GM11168 (cell line): Measurements from ENCODE around the gene MYO1C.

Experiments
- in situ Hi-C: fragments of 300-500 bp; cut with MboI; formaldehyde crosslinking; loops from one replicate; pipeline ENCODE4 v1.12.0; 2022; ENCODE audit warnings: low sequenced_read_pairs; ENCODE audit not compliant: unreplicated experiment

MYO1C gene

DNA sequence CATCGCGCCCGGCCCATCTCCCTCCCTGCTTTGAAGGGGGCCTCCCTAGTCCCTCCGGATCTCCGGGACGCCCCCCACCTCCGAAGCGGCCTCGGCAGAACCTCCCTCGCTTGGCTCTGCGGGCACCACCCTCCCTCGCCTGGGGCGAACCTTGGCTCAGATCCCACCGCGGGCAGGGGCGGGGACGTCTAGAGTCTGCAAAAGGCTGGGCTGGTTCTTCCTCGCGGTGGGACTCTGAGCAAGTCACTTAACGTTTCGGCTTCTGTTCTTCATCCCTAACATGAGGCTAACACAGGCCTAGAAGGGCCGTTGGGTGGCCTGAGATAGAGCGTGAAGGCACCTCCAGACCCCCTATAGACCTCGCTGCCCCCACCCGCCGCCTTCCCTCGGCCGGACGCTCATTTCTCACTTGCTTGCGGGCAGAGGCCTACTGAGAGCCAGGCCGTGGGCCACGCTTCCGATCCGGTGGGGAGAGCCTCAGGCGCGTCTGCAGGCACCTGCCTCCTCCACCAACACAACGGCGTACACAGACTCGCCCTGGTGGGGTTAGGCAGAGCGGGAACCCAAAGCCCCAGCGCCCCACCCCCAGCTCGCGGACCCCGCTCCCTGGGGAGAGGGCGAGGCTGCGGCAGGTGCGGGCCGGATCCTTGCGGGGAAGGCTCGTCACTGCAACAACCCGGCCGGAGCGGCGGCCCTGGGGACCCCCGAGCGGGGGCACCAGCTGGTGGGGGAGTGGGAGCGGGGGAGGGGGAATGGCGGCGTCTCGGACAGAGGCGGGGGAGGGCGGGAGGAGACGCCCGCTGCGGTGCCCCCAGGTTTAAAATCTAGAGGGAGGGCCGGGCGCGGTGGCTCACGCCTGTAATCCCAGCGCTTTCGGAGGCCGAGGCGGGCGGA, 5.4 kb downstream of the MYO1C start:
- in situ Hi-C loops, result no loop called here

DNA sequence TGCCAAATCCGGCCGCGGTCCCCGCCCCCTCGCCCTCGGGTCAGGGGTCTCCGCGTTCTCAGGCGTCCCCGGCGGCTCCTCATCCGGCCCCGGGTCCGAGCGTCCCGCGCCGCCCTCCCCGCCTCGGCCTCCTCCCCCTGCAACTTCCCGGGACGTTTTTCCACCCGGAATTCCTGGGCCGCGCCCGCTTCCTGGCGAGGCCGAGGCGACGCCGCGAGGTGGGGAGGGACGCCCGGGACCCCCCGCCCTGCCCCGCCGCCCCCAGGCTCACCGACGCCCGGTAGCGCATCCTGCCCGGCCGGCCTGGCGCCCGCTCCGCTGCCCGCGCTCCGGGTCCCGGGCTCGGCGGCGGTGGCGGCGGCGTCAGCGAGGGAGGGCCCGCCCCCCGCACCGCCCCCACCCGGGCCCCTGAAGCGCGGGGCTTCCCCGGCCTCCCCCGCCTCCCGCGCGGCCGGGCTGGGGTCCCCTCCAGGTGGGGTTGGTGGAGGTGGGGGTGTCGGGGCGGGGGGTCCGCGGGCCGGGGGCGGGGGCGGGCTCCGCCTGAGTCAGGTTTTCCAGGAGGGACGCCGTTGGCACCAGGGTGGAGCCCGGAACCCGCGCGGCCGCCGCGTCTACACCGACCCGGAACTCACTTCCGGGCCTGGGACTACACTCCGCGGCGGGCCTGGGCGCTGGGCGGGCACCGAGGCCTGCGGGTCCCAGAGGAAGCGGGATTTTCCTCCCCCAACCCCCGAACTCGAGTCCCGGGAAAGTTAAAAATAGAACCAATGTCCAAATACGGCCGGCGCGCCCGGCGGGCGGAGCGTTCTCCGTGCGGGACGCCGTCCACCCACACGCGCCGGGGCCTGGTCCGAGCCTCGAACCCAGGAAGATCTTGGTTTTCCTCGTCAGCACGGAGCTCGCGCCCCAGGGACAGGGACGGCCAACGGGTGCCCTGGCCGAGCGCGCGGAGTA, 6.8 kb downstream of the MYO1C start:
- in situ Hi-C loops, result no loop called here

DNA sequence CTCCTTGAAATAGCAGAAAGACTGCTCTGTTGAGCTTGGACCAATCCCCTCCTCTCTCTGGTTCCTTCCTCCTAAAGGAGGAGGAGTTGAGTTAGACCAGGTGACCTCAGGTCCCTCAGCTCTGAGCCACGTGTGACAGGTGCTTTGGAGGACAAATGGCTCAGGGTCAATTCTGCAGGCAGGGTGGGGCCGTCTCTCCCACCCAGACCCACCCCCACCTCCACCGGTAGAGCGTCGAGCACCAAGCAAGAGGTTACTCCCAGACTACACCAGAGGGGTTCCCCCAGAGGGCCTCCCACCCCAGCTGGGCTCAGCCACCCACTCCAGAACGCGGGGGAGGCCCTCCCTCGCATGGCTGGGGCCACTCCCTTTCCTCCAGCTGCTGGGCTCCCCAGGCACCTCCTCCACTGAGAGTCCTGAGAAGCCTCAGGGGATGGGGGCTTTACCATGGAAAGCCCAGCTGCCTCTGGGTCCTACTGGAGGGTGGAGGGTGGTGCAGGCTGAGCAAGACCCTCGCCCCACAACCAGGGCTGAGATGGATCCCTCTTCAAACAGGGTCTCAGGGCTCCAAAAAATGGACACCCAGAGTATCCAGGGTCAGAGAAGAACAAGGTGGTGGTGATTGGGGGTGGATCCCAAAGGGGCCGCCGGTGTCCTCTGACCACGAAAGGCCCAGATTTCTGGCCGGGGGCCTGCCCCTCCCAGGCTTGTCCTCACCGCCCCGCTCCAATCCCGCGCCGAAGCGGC, 7.6 kb downstream of the MYO1C start:
- in situ Hi-C loops, result no loop called here

DNA sequence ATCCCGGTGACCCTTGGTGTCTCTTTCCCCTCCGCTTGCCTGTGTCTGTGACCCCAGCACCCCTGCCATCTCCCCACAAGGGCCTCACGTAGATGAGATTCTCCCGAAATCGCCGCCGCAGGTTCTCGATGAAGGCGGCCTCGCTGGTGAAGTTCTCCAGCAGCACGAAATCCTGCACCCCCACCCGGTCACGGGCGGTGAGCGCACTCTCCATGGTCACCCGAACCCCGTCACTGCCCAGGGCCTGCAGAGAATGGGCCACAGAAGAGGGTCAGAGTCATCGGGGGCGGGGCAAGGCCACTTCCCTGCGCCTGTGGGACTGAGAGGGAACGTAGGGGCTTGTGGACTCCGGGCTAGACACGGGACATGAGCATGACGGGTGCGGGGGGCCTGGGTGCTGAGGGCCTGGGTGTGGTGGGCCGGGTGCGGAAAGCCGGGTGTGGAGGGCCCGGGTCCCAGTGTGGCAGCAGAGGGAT, 8.4 kb downstream of the MYO1C start:
- in situ Hi-C loops, result no loop called here

DNA sequence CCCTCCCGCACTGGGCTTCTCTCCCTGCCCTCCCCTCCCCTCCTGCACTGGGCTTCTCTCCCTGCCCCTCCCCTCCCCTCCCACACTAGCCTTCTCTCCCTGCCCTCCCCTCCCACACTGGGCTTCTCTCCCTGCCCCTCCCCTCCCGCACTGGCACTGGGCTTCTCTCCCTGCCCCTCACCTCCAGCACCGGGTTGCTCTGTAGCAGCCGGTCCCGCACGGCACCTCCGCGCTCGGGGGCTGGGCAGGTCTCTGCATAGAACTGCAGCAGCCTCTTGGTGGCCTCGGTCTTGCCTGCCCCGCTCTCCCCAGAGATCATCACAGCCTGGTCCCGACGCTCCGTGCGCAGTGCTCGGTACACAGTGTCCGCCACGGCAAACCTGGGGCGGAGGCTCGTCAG, 9.8 kb downstream of the MYO1C start:
- in situ Hi-C loops, result no loop called here

DNA sequence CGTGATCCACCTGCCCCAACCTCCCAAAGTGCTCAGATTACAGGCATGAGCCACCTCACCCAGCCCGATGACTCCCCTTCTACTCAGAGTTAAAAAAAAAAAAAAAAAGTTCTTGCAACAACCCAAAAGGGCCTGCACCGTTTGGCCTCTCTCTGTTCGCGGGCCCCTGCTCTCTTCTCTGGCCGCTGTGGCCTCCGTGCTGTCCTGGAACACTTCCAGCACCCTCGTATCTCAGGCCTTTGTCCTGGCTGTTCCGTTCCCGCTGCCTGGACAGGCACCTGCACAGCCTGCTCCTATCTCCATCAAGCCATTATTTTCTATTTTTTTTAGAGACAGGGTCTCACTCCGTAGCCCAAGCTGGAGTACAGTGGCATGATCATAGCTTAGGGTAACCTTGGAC, 10.8 kb downstream of the MYO1C start:
- in situ Hi-C loops, result no loop called here

DNA sequence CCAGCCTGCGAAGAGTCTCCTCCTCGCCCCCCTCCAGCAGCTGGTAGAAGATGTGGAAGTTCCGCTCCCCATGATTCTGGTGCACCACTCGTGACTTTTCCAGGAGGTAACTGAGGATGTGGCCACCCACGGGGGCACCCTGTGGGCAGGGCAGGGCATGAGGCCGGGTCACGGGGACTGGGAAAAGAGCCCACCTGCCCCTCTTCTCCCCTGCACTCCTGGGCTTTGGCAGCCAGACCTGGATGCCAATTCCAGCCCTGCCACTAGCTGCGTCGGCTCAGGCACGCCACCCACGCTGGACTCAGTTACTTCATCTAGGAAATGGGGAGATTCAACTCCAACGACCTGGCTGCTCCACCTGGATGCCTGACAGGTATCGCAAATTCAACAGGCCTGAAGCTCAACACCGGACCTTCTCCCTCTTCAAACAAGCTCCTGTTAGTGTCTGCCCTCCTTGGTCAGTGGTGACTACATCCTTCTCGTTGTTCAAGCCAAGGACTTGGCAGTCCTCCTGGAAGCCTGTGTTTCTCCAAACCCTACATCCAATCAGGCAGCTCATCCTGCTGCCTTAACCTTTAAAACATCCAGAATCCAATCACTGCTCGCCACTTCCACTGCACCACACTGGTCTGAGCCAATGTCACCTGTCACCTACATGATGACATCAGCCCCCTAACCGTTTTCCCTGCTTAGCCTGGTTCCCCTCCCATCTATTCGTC, 11.6 kb downstream of the MYO1C start:
- in situ Hi-C loops, result no loop called here

DNA sequence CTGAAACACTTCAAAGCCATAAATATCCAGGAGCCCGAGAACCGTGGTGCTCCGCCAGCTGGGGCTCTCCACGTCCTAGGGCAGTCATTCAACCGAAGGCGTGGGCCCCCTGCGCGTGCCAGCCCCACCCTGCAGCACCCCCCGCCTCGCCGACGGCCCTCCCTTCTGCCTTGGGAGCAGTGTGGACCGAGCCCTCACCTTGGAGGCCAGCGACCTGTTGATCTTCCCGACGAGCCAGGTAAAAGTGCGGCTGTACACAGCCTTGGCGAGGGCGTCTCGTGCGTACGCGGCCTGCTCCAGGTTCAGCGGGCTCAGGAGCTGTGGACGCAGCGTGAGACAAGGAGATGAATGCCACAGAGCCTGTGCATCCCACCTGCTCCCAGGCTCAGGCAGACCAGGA, 14.1 kb downstream of the MYO1C start:
- in situ Hi-C loops, result no loop called here

DNA sequence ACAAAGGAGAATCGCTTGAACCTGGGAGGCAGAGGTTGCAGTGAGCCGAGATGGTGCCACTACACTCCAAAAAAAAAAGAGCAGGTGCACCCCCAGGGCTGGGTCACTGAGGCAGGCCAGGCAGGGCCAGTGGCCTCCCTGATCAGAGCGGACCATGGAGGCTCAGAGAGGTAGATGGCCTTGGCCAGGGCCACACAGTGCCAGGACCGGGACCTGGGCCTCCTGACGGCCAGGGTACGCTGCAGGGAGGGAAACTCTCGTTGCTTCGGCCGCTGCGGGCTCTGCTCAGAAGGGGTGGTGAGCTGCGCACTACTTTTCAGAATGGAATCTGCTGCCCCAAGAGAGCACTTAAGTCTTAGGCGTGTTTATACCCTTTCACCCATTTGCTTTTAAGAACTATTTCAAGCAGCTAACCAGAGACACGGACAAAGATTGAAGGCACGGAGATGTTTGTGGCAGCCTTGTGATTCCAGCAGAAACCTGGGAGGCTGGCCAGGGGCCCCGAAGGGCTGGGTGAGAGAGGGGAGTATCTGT, 17.1 kb downstream of the MYO1C start:
- in situ Hi-C loops, result no loop called here

DNA sequence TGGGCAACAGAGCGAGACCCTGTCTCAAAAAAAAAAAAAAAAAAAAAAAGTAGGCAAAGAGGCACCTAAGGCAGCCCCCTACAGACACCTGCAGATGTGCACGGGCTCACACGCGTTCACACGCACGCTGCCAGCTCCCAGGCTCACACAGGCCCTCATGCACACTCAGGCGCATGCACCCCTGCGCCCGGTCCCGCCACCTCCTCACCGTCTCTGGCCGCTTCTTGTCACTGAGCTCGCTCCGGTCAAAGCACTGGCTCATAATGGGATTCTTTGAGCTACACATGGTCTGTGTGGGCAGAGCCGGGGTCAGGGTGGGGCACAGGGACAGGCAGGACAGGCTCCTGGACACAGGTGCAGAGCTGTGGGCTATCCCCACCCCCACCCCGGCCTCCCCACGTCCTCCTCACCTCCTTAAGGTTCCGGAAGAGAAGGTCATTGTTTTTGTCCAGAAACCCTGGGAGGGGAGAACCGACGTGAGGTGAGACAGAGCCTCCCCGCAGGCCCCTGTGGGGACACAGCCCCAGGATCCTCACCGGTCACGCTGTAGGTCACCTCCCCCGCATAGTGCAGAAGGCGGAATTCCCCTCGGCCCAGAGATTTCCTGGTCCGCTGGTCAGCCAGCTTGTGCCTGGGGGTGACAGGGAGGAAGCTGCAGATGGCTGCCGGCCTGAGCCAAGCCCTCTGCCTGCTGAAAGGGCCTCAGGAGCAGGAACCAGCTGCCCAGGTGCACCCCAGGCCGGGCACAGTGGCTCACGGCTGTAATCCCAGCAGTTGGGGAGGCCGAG, 17.9 kb downstream of the MYO1C start:
- in situ Hi-C loops, result no loop called here

DNA sequence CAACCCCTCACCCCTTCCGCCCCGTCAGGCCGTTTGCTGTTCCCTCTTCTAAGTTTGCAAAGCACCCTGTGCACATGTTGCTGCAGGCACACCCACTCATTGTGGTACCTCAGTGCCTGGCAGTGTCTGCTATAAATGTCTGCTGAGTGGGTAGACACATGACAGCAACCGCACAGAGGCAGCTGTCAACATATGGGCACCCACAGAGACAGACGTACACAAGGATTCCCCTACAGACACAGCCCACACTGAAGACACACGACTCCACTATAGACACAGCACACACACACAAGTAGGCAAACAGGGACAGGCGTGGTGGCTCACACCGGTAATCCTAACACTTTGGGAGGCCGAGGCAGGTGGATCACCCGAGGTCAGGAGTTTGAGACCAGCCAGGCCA, 18.6 kb downstream of the MYO1C start:
- in situ Hi-C loops, result no loop called here

DNA sequence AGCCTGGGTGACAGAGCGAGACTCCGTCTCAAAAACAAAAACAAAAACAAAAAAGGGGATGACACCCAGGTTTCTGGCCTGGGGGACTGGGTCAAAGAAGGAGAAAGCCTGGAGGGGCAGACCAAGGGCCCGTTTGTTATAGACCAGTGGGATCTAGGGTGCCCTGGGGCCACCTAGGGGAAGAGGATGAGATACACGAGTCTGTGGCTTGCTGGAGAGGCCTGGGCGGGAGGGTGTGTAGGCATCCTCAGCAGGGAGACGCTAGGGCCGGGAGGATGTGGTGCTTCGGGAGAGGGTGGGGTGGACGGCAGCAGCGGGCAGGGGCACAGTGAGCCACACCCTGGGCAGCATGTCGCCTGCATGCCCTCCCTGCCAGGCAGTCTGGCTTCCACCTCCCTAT, 19.3 kb downstream of the MYO1C start:
- in situ Hi-C loops, result no loop called here

DNA sequence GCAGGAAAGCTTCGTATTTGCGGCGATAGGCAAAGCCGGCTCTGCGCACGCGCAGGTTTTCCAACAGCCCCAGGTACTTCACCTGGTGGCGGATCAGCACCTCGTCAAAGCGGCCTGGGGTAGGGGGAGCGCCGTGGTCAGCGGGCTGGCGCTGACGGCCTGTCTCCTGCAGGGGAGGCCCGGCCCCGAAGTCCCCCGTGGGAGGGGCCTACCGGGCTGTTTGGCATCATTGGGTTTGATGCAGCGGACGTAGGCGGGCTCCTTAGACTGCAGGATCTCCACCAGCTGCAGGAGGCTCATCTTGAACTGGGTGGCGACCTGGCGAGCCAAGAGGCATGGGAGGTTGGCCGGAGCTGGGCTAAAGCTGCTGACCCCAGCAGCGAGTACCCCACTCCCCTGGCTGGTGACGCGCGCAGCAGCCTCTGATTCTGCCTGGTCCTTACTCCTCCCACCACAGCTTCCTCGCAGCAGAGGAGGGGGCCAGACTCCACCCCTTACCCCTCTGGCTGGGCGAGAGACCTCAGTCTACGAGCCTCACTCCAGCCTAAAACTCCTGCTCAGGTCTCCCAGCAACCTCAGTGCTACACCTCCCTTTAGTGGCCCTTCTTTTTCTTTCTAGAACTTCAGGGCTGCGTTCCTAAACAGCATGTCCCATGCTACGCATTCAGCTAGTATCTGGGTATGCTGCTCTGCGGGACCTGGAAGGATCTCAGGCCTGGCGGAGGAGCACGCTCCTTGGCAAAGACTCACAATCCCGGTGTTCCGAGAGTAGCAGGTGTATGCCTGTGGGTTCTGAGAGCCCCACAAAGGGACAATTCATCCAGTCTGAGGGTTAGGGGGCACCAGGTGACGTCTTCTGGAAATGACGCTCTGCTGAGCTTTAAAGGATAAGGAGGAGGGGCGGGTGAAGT, 20.3 kb downstream of the MYO1C start:
- in situ Hi-C loops, result no loop called here

DNA sequence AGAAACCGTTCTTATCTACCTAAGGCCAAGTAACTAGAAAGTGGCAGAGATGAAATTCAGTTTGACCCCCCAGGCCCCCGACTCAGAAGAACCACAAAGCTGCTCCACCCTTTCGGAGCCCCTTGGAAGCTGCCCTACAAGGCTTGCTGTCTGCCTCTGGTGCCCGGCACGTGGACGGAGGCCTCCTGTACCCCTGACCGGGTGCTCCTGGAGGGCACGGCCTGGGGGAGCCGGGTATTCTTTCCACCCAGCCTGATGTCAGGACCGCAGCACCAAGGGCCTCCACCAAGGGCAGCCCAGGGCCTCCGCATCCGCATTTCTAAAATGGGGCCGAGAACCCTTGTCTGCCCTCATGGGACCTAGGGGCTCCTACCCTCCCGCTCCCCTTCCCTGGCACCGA, 21.0 kb downstream of the MYO1C start:
- in situ Hi-C loops, result no loop called here

DNA sequence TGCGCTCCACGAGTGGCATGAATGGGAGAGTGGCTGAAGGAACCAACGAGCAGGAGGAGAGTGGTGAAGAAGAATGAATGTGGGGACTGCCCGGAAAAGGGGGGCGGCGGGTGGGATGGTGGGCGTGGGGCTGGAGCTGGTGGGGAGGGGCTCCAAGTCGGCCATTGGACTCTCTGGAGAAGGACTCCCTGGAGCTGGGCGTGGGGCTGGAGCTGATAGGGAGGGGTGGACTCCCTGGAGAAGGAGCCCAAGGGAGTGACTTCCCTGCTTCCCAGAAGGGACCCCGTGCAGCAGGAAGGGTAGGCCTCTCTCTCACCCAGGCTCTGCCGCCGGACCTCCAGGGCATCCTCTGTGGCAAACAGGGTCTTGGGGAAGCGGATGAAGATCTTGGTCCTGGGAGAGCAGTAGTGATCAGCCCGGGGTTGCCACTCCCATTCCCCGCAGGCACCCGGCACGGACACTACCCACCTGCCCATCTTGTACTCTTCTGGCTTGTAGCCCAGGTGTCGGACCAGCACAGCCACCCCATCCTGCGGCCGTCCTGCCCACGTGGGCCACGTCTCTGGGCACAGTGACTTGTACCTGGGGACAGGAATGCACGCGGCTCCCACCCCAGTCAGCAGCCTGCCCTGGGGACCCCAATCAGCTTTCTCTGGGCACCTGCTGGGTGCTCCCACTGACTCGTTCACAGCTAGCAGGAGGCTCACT, 21.6 kb downstream of the MYO1C start:
- in situ Hi-C loops, result no loop called here

DNA sequence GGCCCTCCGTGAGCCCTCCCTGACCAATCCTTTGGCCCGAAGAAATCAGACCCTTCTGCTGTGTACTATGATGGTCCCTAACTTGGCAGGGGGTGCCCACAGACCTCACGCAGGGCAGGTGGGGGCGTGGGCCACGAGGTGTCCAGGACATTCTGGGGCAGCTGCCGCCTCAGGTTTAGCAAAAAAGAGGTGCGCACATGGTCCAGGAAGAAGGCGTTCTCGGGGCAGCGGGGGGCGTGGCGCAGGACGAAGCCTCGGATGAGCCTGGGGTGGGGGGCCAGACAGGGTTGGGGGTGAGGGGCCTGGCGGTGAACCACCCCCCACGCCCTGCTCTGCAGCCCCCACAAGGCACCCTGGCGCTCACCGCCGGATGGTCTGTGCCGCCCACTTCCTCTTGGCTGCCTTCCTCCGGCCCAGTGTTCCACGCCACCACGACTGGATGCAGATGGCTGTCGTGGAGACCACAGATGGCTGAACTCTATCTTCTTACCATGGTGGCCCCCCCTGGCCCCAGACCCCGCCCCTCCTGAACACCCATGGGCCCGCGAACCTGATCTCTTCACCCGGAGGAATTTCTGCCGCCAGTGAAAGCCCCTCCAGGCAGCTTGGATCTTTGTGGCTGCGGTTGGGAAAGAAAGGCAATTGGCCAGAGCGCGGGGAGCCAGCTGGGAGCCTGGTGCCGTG, 22.3 kb downstream of the MYO1C start:
- in situ Hi-C loops, result no loop called here
